ENCODE results near the gene SIGLEC8. TPM values are rescaled to one million over a fixed set of nuclear protein-coding genes. Genes with fewer than 3 reads are reported as not detected.

Gene SIGLEC8
- total and polyA plus RNA-seq, 2 of the 8 experiments (the other 6 are each of a cell fraction or from before 2014, with no cell fraction given): not detected

DNA sequence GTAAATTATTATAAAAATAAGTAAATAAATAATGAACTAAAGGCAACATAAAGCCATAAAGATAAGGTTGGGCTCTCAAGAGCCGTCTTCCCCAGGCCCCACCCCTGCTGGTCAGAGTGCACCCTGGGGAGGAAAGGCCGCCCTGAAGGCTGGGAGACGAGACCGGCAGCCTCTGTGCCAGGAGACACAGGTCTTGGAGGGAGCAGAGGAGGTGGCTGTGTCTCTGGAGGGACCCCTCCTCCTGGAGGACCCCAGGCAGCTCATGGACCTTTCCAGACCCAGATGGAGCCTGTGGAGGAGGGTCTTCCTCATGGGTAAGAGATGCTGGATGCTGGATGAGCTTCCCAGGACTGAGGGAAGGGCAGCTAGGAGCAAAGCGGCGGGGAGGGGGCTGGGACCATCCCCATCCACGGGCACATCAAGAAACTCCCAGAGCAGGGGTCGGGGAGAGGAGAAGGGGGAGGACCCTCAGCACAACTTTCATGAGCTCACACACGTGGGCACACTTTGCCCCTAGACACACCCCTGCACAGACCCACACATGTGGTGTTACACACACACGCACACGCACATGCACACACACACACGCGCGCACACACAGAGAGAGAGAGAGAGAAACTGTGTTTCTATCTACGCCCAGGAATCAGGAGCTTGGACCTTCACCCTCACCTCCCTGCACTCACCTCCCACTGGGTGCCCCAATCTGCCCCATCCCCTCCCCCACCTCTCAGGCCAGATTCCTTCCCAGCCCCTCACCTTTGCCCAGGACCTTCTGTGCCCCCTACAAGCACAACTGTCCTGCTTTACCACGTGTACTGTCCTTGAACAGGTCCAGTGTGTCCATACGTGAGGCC lies 20.4 kb upstream of the SIGLEC8 start, which contains the start of gene CEACAM18:
CEACAM18 (plus strand) TSS at position 159 of the 854 bp plus-strand sequence.
- Histone ChIP-seq H3K27ac (ENCODE audit: low read depth, low read length) (no peak within 1 kb of the TSS), H4K5ac (ENCODE audit: insufficient read length, low read depth, low read length) (no peak within 1 kb of the TSS), H3K27me3 (replicated peaks in 1 of 4; ENCODE audit: control insufficient read depth in 3 of 4, extremely low read depth in 1 of 4, insufficient read depth in 3 of 4, low read length in 3 of 4) (no peaks in the 10 kb centered on the region), H4K91ac (replicated peaks; ENCODE audit: insufficient read length, low read length) (no peak within 1 kb of the TSS), H3K36me3 (ENCODE audit: control insufficient read depth in 2 of 4, insufficient read depth in 4 of 4, low read length in 3 of 4) (no peaks in the 10 kb centered on the region), H3K4me1 (replicated peaks in 1 of 4; ENCODE audit: control insufficient read depth in 3 of 4, insufficient read depth in 4 of 4, low read length in 3 of 4) (no peaks in the 10 kb centered on the region), H4K20me1 (replicated peaks in 1 of 2; ENCODE audit: control insufficient read depth in 1 of 2, insufficient read depth in 2 of 2, low read length in 2 of 2) (no peaks in the 10 kb centered on the region), H2AFZ (ENCODE audit: low read length) (no peak within 1 kb of the TSS), H4K8ac (ENCODE audit: extremely low read depth, insufficient read depth, low read length) (no peak within 1 kb of the TSS), H3K4me2 (ENCODE audit: insufficient read depth in 1 of 2, low read depth in 2 of 2, low read length in 2 of 2) (no peak within 1 kb of the TSS), H3K79me2 (ENCODE audit: control insufficient read depth in 1 of 2, insufficient read depth in 2 of 2, low read length in 2 of 2) (no peaks in the 10 kb centered on the region), H2BK15ac (ENCODE audit: low read length) (no peak within 1 kb of the TSS), H2BK120ac (replicated peaks; ENCODE audit: low read depth, low read length) (no peak within 1 kb of the TSS), H3K18ac (ENCODE audit: extremely low read depth, low read length) (no peak within 1 kb of the TSS), H3K79me1 (ENCODE audit: low read depth, low read length) (no peaks in the 10 kb centered on the region), H3K14ac (ENCODE audit: insufficient read length) (no peak within 1 kb of the TSS), H3K4ac (replicated peaks; ENCODE audit: insufficient read length, low read depth, low read length) (no peak within 1 kb of the TSS), H3K23me2 (ENCODE audit: low read depth, low read length) (no peaks in the 10 kb centered on the region), H3K23ac (ENCODE audit: insufficient read length) (no peak within 1 kb of the TSS), H2BK5ac (ENCODE audit: low read depth, low read length) (no peak within 1 kb of the TSS), H3K9me3 (ENCODE audit: insufficient read depth in 2 of 2, low read depth in 1 of 2, low read length in 1 of 2) (peaks cover 46 to 69% of the 10 kb centered on the region in 2 experiments), H2BK20ac (ENCODE audit: low read length) (no peak within 1 kb of the TSS), H2BK12ac (ENCODE audit: low read depth, low read length) (no peak within 1 kb of the TSS), H3K56ac (replicated peaks; ENCODE audit: insufficient read length, low read depth, low read length) (no peak within 1 kb of the TSS), H2AK5ac (ENCODE audit: low read depth, low read length) (no peak within 1 kb of the TSS), H3K9ac (replicated peaks in 1 of 4; ENCODE audit: extremely low read depth in 1 of 4, low read depth in 3 of 4, low read length in 3 of 4) (no peak within 1 kb of the TSS), H3K4me3 (ENCODE audit: extremely low read depth in 1 of 4, insufficient read depth in 2 of 4, low read depth in 3 of 4, low read length in 4 of 4) (no peak within 1 kb of the TSS)
- POLR2A ChIA-PET (ENCODE audit: partially characterized antibody): no interaction called here
- DNase-seq (ENCODE audit: low read depth in 1 of 2, low spot score in 2 of 2): no peak
- no peak for FAIRE-seq
- WGBS, 2 experiments (ENCODE audit: extremely low coverage in 1 of 2, insufficient coverage in 1 of 2, insufficient read length in 1 of 2, insufficient replicate concordance in 2 of 2, low coverage in 1 of 2, low lambda C conversion rate in 2 of 2, missing lambda C conversion rate in 1 of 2): 79% methylated on average over 15 of the region's 17 CpGs; no CpG with 5 or more reads in 1 of the 2 experiments
- TF ChIP-seq JUND (IDR thresholded peaks at IDR 0.05; ENCODE audit: low read length): no peak
- TF ChIP-seq TEAD4 (IDR thresholded peaks at IDR 0.05; ENCODE audit: low read depth, low read length): no peak
- CTCF ChIA-PET (ENCODE audit: partially characterized antibody): interaction anchor here (1.0 to 1.2 kb wide), 2 partner anchors 36 to 52 kb away, joined by 3 to 4 read pairs; no protein-coding TSS in a partner anchor

All from H1 (cell line).